Keratinocyte (primary cell): ENCODE results near the gene TACC2. TPM values are rescaled to one million over a fixed set of nuclear protein-coding genes. Genes with fewer than 3 reads are reported as not detected.

Experiments used
- DNase-seq: peaks from one replicate; pipeline ENCODE4 v3.0.0-alpha.2; 2011; ENCODE audit warnings: low read depth, missing footprints, low spot score
- FAIRE-seq: peaks from 2 replicates; lab custom pipeline; 2011; peaks lifted over from hg19 to GRCh38; lab: Jason Lieb, UNC
- H2AFZ ChIP-seq: 2 replicates; pipeline ENCODE4 v1.6.0; 2012; ENCODE audit warnings: low read length, control low read depth, inconsistent platforms; ENCODE audit not compliant: control insufficient read depth
- H3K27ac ChIP-seq: 2 replicates; pipeline ENCODE4 v1.5.1; 2011; ENCODE audit warnings: low read length; ENCODE audit not compliant: control insufficient read depth, insufficient read depth
- H3K27me3 ChIP-seq: 3 replicates; pipeline ENCODE4 v1.6.0; 2011; ENCODE audit warnings: low read length; ENCODE audit not compliant: control insufficient read depth, insufficient read depth; ENCODE audit errors: extremely low read depth
- H3K36me3 ChIP-seq, 2 experiments: 2 replicates in 1 of 2; 3 replicates in 1 of 2; pipeline ENCODE4 v1.5.1; 2011; ENCODE audit warnings: low read length in 2 of 2, mild to moderate bottlenecking in 1 of 2; ENCODE audit not compliant: control insufficient read depth in 2 of 2, insufficient read depth in 2 of 2; ENCODE audit errors: extremely low read depth in 1 of 2
- H3K4me1 ChIP-seq: 3 replicates; pipeline ENCODE4 v1.5.1; 2011; ENCODE audit warnings: low read length; ENCODE audit not compliant: control insufficient read depth, insufficient read depth; ENCODE audit errors: extremely low read depth
- H3K4me2 ChIP-seq: 3 replicates; pipeline ENCODE4 v1.6.0; 2011; ENCODE audit warnings: low read depth, low read length; ENCODE audit not compliant: control insufficient read depth, insufficient read depth; ENCODE audit errors: extremely low read depth
- H3K4me3 ChIP-seq, 3 experiments: fragments of 200-600 bp in 1 of 3; sonication (generic) in 1 of 3; 2 replicates in 2 of 3; 3 replicates in 1 of 3; pipeline ENCODE4 v1.5.1; 2011 to 2016; ENCODE audit warnings: low read length in 3 of 3, mild to moderate bottlenecking in 3 of 3, control low read depth in 2 of 3, inconsistent platforms in 1 of 3, low read depth in 1 of 3, mixed read lengths in 1 of 3, mixed run types in 1 of 3, moderate library complexity in 1 of 3; ENCODE audit not compliant: control insufficient read depth in 2 of 3, insufficient read depth in 2 of 3; ENCODE audit errors: extremely low read depth in 1 of 3
- H3K79me2 ChIP-seq: 2 replicates; pipeline ENCODE4 v1.6.0; 2012; ENCODE audit warnings: low read length; ENCODE audit not compliant: control insufficient read depth, insufficient read depth
- H3K9ac ChIP-seq: 3 replicates; pipeline ENCODE4 v1.6.0; 2011; ENCODE audit warnings: low read length; ENCODE audit not compliant: control insufficient read depth, insufficient read depth; ENCODE audit errors: extremely low read depth
- H3K9me1 ChIP-seq: 3 replicates; pipeline ENCODE4 v1.6.0; 2011; ENCODE audit warnings: low read length; ENCODE audit not compliant: control insufficient read depth, insufficient read depth; ENCODE audit errors: extremely low read depth
- H3K9me3 ChIP-seq: 2 replicates; pipeline ENCODE4 v1.5.1; 2012; ENCODE audit warnings: low read depth, low read length; ENCODE audit not compliant: control insufficient read depth
- H4K20me1 ChIP-seq: 3 replicates; pipeline ENCODE4 v1.6.0; 2011; ENCODE audit warnings: low read length; ENCODE audit not compliant: control insufficient read depth, insufficient read depth; ENCODE audit errors: extremely low read depth
- CTCF ChIP-seq, 3 experiments: IDR thresholded peaks in 1 of 3; conservative IDR thresholded peaks in 1 of 3; optimal IDR thresholded peaks in 1 of 3; 2 replicates in 2 of 3; 3 replicates in 1 of 3; pipeline versions ENCODE3 to v1.5.1; 2011; ENCODE audit warnings: low read length in 3 of 3, mild to moderate bottlenecking in 3 of 3, moderate library complexity in 2 of 3, control low read depth in 1 of 3, inconsistent platforms in 1 of 3; ENCODE audit not compliant: insufficient read depth in 2 of 3; ENCODE audit errors: extremely low read depth in 1 of 3
- EZH2 ChIP-seq: IDR thresholded peaks from one replicate; pipeline ENCODE4 v1.6.1; 2012; ENCODE audit warnings: inconsistent platforms, mild to moderate bottlenecking, low read length, moderate library complexity
- dilution Hi-C: fragments of 300-500 bp; cut with MboI; formaldehyde crosslinking; loops from one replicate; pipeline ENCODE4 v1.7.0; 2020; ENCODE audit warnings: low sequenced_read_pairs; ENCODE audit not compliant: extremely low pct_ligation_motif_present
- polyA plus RNA-seq, 5 experiments: library from polyadenylated mRNA; depleted of rRNA in 3 of 5; stranded (reverse) in 3 of 5; stranded (forward) in 1 of 5; unstranded in 1 of 5; fragments of >200 nt; gene quantifications; 1 replicate in 1 of 5; 2 replicates in 3 of 5; 3 replicates in 1 of 5; pipeline versions ENCODE4 v1.2.1 to v1.2.3, GENCODE V29; 2011 to 2012; ENCODE audit warnings: missing spikeins in 2 of 5, low read depth in 1 of 5, low replicate concordance in 1 of 5

The TACC2 gene
- polyA plus RNA-seq, 1 donor (not counting 4 experiments of a cell fraction or from before 2014, with no cell fraction given) = 12.8 TPM

- DNase-seq = no peak
- H3K27ac ChIP-seq = no peak overlapping the region
- H3K36me3 ChIP-seq = no peaks in the 10 kb centered on the region
- H3K27me3 ChIP-seq = no peaks in the 10 kb centered on the region
- H3K4me3 ChIP-seq = peak overlapping the region in 1 of 3 experiments; percentile 3
- H2AFZ ChIP-seq = peak overlapping the region; percentile 28
- H3K4me1 ChIP-seq = peaks cover 30% of the 10 kb centered on the region
- dilution Hi-C loops = no loop called here
- H3K79me2 ChIP-seq = no peaks in the 10 kb centered on the region
- peak overlapping the region; percentile 47 for H3K4me2 ChIP-seq
- H3K9me3 ChIP-seq = no peaks in the 10 kb centered on the region
- H4K20me1 ChIP-seq = no peaks in the 10 kb centered on the region
- peak; percentile 89 for FAIRE-seq
- H3K9ac ChIP-seq = no peak overlapping the region
- TF ChIP-seq CTCF (optimal IDR thresholded peaks at IDR 0.05 in 1 of 3, IDR thresholded peaks at IDR 0.05 in 1 of 3, conservative IDR thresholded peaks at IDR 0.05 in 1 of 3; ENCODE audit: extremely low read depth in 1 of 3, insufficient read depth in 2 of 3, low read length in 3 of 3) (peak in 1 of 3 experiments; percentile 22), EZH2 (no peak)
- no peaks in the 10 kb centered on the region for H3K9me1 ChIP-seq
Measured at GRCh38 chr10:122286867-122287266, 297.9 kb downstream of the TACC2 start.

- H3K4me3 ChIP-seq = no peak overlapping the region
- H4K20me1 ChIP-seq = no peaks in the 10 kb centered on the region
- H3K27ac ChIP-seq = no peak overlapping the region
- peak; percentile 49 for FAIRE-seq
- peak overlapping the region; percentile 47 for H3K4me2 ChIP-seq
- dilution Hi-C loops = no loop called here
- H3K4me1 ChIP-seq = peaks cover 37% of the 10 kb centered on the region
- H3K9ac ChIP-seq = no peak overlapping the region
- no peak for DNase-seq
- H3K9me1 ChIP-seq = no peaks in the 10 kb centered on the region
- H3K27me3 ChIP-seq = no peaks in the 10 kb centered on the region
- no peak overlapping the region for H2AFZ ChIP-seq
- no peaks in the 10 kb centered on the region for H3K9me3 ChIP-seq
- H3K36me3 ChIP-seq = no peaks in the 10 kb centered on the region
- no peaks in the 10 kb centered on the region for H3K79me2 ChIP-seq
- TF ChIP-seq EZH2 (no peak), CTCF (optimal IDR thresholded peaks at IDR 0.05 in 1 of 3, IDR thresholded peaks at IDR 0.05 in 1 of 3, conservative IDR thresholded peaks at IDR 0.05 in 1 of 3; ENCODE audit: extremely low read depth in 1 of 3, insufficient read depth in 2 of 3, low read length in 3 of 3) (no peak)
Measured at GRCh38 chr10:122287570-122287969, 298.6 kb downstream of the TACC2 start.
